ENCODE measurements around the gene FBN2. TPM values are rescaled to one million over a fixed set of nuclear protein-coding genes. Genes with fewer than 3 reads are reported as not detected.
"Not testable (repeated sequence)": the region's sequence is repeated elsewhere in the genome, so short reads cannot be mapped to it uniquely, and the experiment has no call there.

The FBN2 gene
- total RNA-seq, 1 experiment from 2014 or later, result not detected

GRCh38 chr5:128321418-128321817 is 216.6 kb downstream of the FBN2 start:
- not testable (repeated sequence) for DNase-seq; H4K20me1 ChIP-seq (ENCODE audit: insufficient read depth, low read depth, low read length); H3K4me1 ChIP-seq (ENCODE audit: low read length); H3K4me2 ChIP-seq (ENCODE audit: low read depth, low read length, poor library complexity, severe bottlenecking); H3K27me3 ChIP-seq (ENCODE audit: low read length); H3K79me2 ChIP-seq (ENCODE audit: low read length); H3K9me3 ChIP-seq (ENCODE audit: low read length); H3K9me2 ChIP-seq (replicated peaks; ENCODE audit: insufficient read depth, low read length); H3K27ac ChIP-seq (ENCODE audit: low read length); H3K4me3 ChIP-seq (ENCODE audit: low read length); H3K36me3 ChIP-seq (ENCODE audit: insufficient read depth, low read length); H3K9ac ChIP-seq (ENCODE audit: low read length); H2AFZ ChIP-seq (ENCODE audit: low read length)

GRCh38 chr5:128318691-128319090 is 219.4 kb downstream of the FBN2 start:
- H2AFZ ChIP-seq (ENCODE audit: low read length), result no peak overlapping the region
- H3K36me3 ChIP-seq (ENCODE audit: insufficient read depth, low read length), result no peaks in the 10 kb centered on the region
- no peak for DNase-seq
- no peaks in the 10 kb centered on the region for H3K79me2 ChIP-seq (ENCODE audit: low read length)
- H3K9me2 ChIP-seq (replicated peaks; ENCODE audit: insufficient read depth, low read length), result no peaks in the 10 kb centered on the region
- H3K4me2 ChIP-seq (ENCODE audit: low read depth, low read length, poor library complexity, severe bottlenecking), result no peak overlapping the region
- no peaks in the 10 kb centered on the region for H3K4me1 ChIP-seq (ENCODE audit: low read length)
- no peak overlapping the region for H3K4me3 ChIP-seq (ENCODE audit: low read length)
- no peaks in the 10 kb centered on the region for H4K20me1 ChIP-seq (ENCODE audit: insufficient read depth, low read depth, low read length)
- no peak overlapping the region for H3K9ac ChIP-seq (ENCODE audit: low read length)
- H3K9me3 ChIP-seq (ENCODE audit: low read length), result no peaks in the 10 kb centered on the region
- H3K27me3 ChIP-seq (ENCODE audit: low read length), result no peaks in the 10 kb centered on the region
- H3K27ac ChIP-seq (ENCODE audit: low read length), result no peak overlapping the region

DNA sequence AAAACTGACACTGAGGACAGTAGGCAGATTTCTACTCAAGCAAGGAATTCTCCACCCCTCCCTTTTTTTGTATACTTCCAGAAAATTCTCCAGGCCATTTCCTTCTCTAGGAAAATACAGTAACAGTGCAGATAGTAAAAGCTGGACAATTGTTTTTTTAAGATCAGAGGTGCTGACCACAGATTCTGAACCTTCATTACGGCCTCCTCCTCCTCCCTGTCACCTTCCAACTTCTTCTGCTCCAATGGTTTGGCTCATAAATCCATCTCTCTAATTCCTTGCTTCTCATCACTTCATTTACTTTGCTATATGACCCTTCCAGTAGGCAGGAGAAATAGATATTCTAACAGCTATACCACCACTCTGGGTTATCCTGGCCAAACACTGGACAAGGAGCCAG is 220.6 kb downstream of the FBN2 start:
- H3K4me2 ChIP-seq (ENCODE audit: low read depth, low read length, poor library complexity, severe bottlenecking), result no peak overlapping the region
- no peak for DNase-seq
- no peaks in the 10 kb centered on the region for H3K27me3 ChIP-seq (ENCODE audit: low read length)
- H4K20me1 ChIP-seq (ENCODE audit: insufficient read depth, low read depth, low read length), result no peaks in the 10 kb centered on the region
- no peaks in the 10 kb centered on the region for H3K9me3 ChIP-seq (ENCODE audit: low read length)
- no peak overlapping the region for H3K27ac ChIP-seq (ENCODE audit: low read length)
- H3K79me2 ChIP-seq (ENCODE audit: low read length), result no peaks in the 10 kb centered on the region
- no peak overlapping the region for H3K4me3 ChIP-seq (ENCODE audit: low read length)
- no peak overlapping the region for H3K9ac ChIP-seq (ENCODE audit: low read length)
- no peaks in the 10 kb centered on the region for H3K9me2 ChIP-seq (replicated peaks; ENCODE audit: insufficient read depth, low read length)
- no peaks in the 10 kb centered on the region for H3K36me3 ChIP-seq (ENCODE audit: insufficient read depth, low read length)
- no peak overlapping the region for H2AFZ ChIP-seq (ENCODE audit: low read length)
- H3K4me1 ChIP-seq (ENCODE audit: low read length), result no peaks in the 10 kb centered on the region

DNA sequence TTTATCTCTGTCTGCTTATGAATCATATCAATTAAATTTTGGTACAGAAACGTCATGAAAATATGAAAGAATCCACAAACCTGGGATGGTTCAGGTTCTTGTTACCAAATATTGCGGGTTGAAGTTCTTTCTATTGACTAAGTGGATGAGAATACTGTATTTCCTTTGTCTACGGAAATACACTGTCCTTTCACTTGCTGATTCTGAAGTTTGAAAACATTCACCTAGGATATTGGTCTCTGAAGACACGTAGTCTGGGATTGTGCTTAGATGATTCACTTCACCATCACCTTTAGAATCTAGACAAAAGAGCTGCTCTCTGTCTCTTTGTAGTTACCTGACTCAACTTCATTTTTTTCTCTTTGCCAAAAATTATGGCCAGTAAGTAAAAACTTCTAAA is 222.4 kb downstream of the FBN2 start:
- Histone ChIP-seq H3K9me2 (replicated peaks; ENCODE audit: insufficient read depth, low read length) (no peaks in the 10 kb centered on the region), H3K4me2 (ENCODE audit: low read depth, low read length, poor library complexity, severe bottlenecking) (no peak overlapping the region), H3K9me3 (ENCODE audit: low read length) (no peaks in the 10 kb centered on the region)

DNA sequence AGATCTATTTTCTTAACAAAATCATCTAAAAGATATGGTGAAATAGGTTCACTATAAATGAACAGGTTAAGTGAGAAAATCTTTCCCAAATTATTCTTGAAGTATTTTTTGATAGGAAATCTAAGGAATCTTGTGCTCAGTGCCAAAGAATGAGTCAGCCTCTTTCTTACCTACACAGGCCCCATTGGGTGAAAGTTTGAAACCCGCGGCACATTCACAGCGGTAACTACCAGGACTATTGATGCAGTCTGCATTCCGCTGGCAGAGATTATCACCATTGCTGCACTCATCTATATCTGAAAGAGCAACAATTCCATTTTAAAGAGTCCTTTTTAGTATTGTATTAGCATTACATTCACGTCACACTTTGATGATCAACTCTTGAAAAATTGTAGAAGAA is 232.7 kb downstream of the FBN2 start:
- Histone ChIP-seq H3K9me2 (replicated peaks; ENCODE audit: insufficient read depth, low read length) (no peaks in the 10 kb centered on the region), H3K27ac (ENCODE audit: low read length) (no peak overlapping the region), H2AFZ (ENCODE audit: low read length) (no peak overlapping the region), H3K9me3 (ENCODE audit: low read length) (no peaks in the 10 kb centered on the region), H3K79me2 (ENCODE audit: low read length) (no peaks in the 10 kb centered on the region), H3K4me3 (ENCODE audit: low read length) (no peak overlapping the region), H3K9ac (ENCODE audit: low read length) (no peak overlapping the region), H3K4me2 (ENCODE audit: low read depth, low read length, poor library complexity, severe bottlenecking) (no peak overlapping the region), H3K36me3 (ENCODE audit: insufficient read depth, low read length) (no peaks in the 10 kb centered on the region), H3K27me3 (ENCODE audit: low read length) (no peaks in the 10 kb centered on the region), H4K20me1 (ENCODE audit: insufficient read depth, low read depth, low read length) (no peaks in the 10 kb centered on the region), H3K4me1 (ENCODE audit: low read length) (no peaks in the 10 kb centered on the region)
- no peak for DNase-seq

More for the DNA sequence above, 222.4 kb downstream of the FBN2 start:
- Histone ChIP-seq H3K79me2 (ENCODE audit: low read length) (no peaks in the 10 kb centered on the region), H2AFZ (ENCODE audit: low read length) (no peak overlapping the region), H3K27me3 (ENCODE audit: low read length) (no peaks in the 10 kb centered on the region), H4K20me1 (ENCODE audit: insufficient read depth, low read depth, low read length) (no peaks in the 10 kb centered on the region), H3K36me3 (ENCODE audit: insufficient read depth, low read length) (no peaks in the 10 kb centered on the region), H3K4me3 (ENCODE audit: low read length) (no peak overlapping the region), H3K4me1 (ENCODE audit: low read length) (no peaks in the 10 kb centered on the region), H3K9ac (ENCODE audit: low read length) (no peak overlapping the region), H3K27ac (ENCODE audit: low read length) (no peak overlapping the region)
- no peak for DNase-seq

GRCh38 chr5:128304791-128305190 is 233.3 kb downstream of the FBN2 start:
- Histone ChIP-seq H3K4me3 (ENCODE audit: low read length) (no peak overlapping the region), H3K36me3 (ENCODE audit: insufficient read depth, low read length) (no peaks in the 10 kb centered on the region), H3K9me3 (ENCODE audit: low read length) (no peaks in the 10 kb centered on the region), H3K79me2 (ENCODE audit: low read length) (no peaks in the 10 kb centered on the region), H3K27ac (ENCODE audit: low read length) (no peak overlapping the region), H3K9ac (ENCODE audit: low read length) (no peak overlapping the region), H3K4me1 (ENCODE audit: low read length) (no peaks in the 10 kb centered on the region), H2AFZ (ENCODE audit: low read length) (no peak overlapping the region), H3K27me3 (ENCODE audit: low read length) (no peaks in the 10 kb centered on the region), H3K9me2 (replicated peaks; ENCODE audit: insufficient read depth, low read length) (no peaks in the 10 kb centered on the region), H3K4me2 (ENCODE audit: low read depth, low read length, poor library complexity, severe bottlenecking) (no peak overlapping the region), H4K20me1 (ENCODE audit: insufficient read depth, low read depth, low read length) (no peaks in the 10 kb centered on the region)
- no peak for DNase-seq

GRCh38 chr5:128304088-128304487 is 234.0 kb downstream of the FBN2 start:
- Histone ChIP-seq H3K4me2 (ENCODE audit: low read depth, low read length, poor library complexity, severe bottlenecking) (no peak overlapping the region), H3K4me1 (ENCODE audit: low read length) (no peaks in the 10 kb centered on the region), H3K9me2 (replicated peaks; ENCODE audit: insufficient read depth, low read length) (no peaks in the 10 kb centered on the region), H3K36me3 (ENCODE audit: insufficient read depth, low read length) (no peaks in the 10 kb centered on the region), H3K4me3 (ENCODE audit: low read length) (no peak overlapping the region), H3K79me2 (ENCODE audit: low read length) (no peaks in the 10 kb centered on the region), H3K9me3 (ENCODE audit: low read length) (no peaks in the 10 kb centered on the region), H3K9ac (ENCODE audit: low read length) (no peak overlapping the region), H2AFZ (ENCODE audit: low read length) (no peak overlapping the region), H3K27me3 (ENCODE audit: low read length) (no peaks in the 10 kb centered on the region), H3K27ac (ENCODE audit: low read length) (no peak overlapping the region), H4K20me1 (ENCODE audit: insufficient read depth, low read depth, low read length) (no peaks in the 10 kb centered on the region)
- DNase-seq, result no peak

DNA sequence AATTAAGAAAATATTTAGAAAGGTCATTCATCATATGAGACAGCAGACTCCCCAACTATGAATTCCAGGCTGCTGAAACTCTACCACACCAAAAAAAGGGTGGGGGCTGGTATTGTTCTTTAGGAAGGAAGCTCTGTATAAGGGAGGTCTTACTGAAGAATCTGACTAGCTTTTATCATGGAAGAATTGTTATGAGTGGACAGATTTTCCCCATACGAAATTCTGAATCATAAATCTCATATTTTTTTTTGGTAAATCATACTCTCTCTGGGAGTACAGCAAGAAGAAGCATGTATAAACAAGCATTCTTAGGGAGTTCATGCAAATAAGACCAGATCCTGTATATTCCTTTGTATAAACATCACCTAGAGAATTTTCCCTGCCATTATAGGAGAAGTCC is 234.5 kb downstream of the FBN2 start:
- H2AFZ ChIP-seq (ENCODE audit: low read length), result no peak overlapping the region
- H3K36me3 ChIP-seq (ENCODE audit: insufficient read depth, low read length), result no peaks in the 10 kb centered on the region
- no peaks in the 10 kb centered on the region for H3K9me3 ChIP-seq (ENCODE audit: low read length)
- no peaks in the 10 kb centered on the region for H4K20me1 ChIP-seq (ENCODE audit: insufficient read depth, low read depth, low read length)
- H3K9me2 ChIP-seq (replicated peaks; ENCODE audit: insufficient read depth, low read length), result no peaks in the 10 kb centered on the region
- H3K79me2 ChIP-seq (ENCODE audit: low read length), result no peaks in the 10 kb centered on the region
- H3K4me2 ChIP-seq (ENCODE audit: low read depth, low read length, poor library complexity, severe bottlenecking), result no peak overlapping the region
- H3K27me3 ChIP-seq (ENCODE audit: low read length), result no peaks in the 10 kb centered on the region
- no peak for DNase-seq
- H3K9ac ChIP-seq (ENCODE audit: low read length), result no peak overlapping the region
- no peak overlapping the region for H3K27ac ChIP-seq (ENCODE audit: low read length)
- no peak overlapping the region for H3K4me3 ChIP-seq (ENCODE audit: low read length)
- H3K4me1 ChIP-seq (ENCODE audit: low read length), result no peaks in the 10 kb centered on the region

DNA sequence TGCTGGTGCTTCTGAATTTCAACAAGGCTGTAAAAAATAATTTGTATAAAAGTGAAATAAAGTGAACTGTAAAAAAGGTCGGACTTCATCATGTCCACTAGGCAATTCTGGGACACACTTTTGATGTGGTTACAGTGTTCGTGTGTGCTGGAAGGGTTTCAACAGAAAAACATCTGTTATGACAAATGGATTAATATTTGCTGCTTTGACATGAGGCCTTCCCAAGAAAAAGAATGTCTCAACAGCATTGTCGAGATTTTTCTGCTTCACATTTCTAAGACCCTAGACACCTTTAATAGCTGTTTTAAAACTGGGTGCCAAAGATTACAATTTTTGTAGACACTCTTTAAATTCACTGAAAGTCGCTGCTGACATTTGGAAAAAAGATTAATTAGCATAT is 237.9 kb downstream of the FBN2 start:
- Histone ChIP-seq H4K20me1 (ENCODE audit: insufficient read depth, low read depth, low read length) (no peaks in the 10 kb centered on the region), H3K4me2 (ENCODE audit: low read depth, low read length, poor library complexity, severe bottlenecking) (no peak overlapping the region), H3K27ac (ENCODE audit: low read length) (no peak overlapping the region), H3K27me3 (ENCODE audit: low read length) (no peaks in the 10 kb centered on the region), H3K79me2 (ENCODE audit: low read length) (no peaks in the 10 kb centered on the region), H3K36me3 (ENCODE audit: insufficient read depth, low read length) (no peaks in the 10 kb centered on the region), H3K9me2 (replicated peaks; ENCODE audit: insufficient read depth, low read length) (no peaks in the 10 kb centered on the region), H2AFZ (ENCODE audit: low read length) (no peak overlapping the region), H3K4me3 (ENCODE audit: low read length) (no peak overlapping the region), H3K9me3 (ENCODE audit: low read length) (no peaks in the 10 kb centered on the region), H3K9ac (ENCODE audit: low read length) (no peak overlapping the region), H3K4me1 (ENCODE audit: low read length) (no peaks in the 10 kb centered on the region)
- DNase-seq, result no peak

Measured in Karpas-422 (cell line).